GM19463 (cell line): ENCODE results near the gene KIAA0319L.
"Not testable (repeated sequence)": the region's sequence is repeated elsewhere in the genome, so short reads cannot be mapped to it uniquely, and the experiment has no call there.

Experiments
- ATAC-seq: cut with Tn5 transposase; IDR thresholded peaks from one replicate; pipeline ENCODE4 v1.9.1; 2021; ENCODE audit warnings: mild to moderate bottlenecking, moderate library complexity; ENCODE audit not compliant: unreplicated experiment

Gene KIAA0319L

DNA sequence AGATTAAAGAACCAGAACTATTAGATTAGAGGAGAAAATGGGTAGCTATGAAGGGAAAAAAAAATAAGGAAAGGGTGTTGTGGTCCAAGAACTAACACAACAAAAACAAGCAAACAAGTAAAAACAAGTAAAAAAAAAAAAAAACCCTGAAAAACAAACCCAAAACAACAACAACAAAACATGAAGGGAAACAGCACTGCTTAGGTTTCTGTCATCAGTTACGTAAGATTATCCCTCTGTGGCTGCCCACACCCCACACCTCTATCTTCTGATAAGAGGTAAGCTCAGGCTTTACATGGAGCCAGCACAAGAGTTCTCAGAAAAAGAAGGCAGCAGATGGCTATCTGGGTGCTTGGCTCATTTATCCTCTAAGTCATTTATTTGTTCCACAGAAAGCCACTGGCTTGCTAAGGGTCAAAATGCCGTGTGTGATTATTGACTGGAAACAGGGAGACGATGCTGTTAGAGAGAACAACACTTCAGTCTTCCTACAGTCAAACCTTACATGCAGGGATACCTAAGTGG is 57.5 kb downstream of the KIAA0319L start:
- no peak for ATAC-seq

GRCh38 chr1:35499231-35499630 is 58.0 kb downstream of the KIAA0319L start:
- no peak for ATAC-seq

DNA sequence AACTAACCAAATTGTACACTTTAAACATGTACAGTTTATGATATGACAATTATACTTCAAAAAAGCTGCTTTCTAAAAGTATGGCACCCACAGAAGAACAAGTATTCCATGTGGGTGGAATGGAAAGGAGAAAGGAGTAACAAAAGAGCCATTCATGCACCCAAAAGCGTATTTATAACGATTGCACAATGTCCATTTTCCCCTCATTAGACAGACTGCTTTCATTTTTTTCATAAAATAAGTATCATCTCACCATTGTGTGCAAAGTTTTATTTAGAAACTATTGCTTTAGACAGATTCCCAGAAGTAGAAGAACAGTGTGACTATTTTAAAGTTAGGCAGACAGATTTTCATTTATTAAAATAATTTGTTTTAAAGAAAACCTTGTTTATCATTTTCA is 59.6 kb downstream of the KIAA0319L start:
- no peak for ATAC-seq

DNA sequence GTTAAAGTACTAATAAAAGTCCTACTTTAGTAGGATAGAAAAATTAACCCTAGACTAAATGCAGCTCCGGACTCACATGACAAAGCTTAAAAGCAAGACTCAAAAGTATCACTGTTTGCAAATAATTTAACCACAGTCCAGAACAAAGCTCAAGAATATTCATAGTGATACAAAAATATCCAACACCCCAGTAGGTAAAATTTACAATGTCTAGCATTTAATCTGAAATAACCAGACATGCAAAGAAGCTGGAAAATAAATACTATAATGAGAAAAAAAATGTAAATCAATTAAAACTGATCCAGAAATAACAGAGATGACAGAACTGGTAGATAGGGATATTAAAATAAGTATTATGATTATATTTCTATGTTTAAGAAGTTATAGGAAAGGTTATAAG is 67.0 kb downstream of the KIAA0319L start:
- ATAC-seq: no peak

GRCh38 chr1:35488336-35488735 is 68.9 kb downstream of the KIAA0319L start:
- ATAC-seq: no peak

DNA sequence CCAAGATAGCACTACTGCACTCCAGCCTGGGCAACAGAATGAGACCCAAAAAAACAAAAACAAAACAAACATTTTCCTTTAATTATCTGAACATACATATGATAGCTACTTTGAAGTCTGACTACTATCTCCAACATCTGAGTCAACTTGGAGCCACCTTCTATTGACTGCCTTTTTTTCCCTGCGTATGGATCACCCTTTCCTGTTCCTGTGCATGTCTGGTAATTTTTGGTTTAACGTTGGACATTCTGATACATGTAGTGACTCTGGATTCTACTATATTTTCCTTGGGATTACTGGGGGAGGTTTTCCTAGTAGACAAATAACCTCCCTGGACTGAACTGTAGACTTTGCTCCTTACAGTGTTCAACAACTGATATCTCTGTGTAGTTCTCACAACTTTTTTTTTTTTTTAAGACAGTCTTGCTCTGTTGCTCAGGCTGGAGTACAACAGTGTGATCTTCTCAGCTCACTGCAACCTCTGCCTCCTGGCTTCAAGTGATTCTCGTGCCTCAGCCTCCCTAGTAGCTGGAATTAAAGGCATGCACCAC is 70.3 kb downstream of the KIAA0319L start:
- no peak for ATAC-seq

DNA sequence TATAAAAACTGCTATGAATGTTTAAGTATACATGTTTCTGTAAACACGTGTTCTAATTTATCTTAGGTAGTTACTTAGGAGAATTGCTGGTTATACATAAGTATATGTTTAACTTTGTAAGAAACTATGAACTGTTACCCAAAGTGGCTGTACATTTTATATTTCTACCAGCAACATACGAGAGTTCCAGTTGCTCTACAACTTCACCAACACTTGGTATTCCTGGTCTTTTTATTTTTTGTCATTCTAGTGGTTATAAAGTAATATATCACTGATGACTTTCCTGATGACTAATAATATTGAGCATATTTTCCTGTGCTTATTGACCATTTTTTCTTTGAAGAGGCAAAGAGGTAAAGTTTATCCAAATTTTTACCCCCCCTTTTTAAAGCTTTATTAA is 76.0 kb downstream of the KIAA0319L start:
- ATAC-seq: no peak

DNA sequence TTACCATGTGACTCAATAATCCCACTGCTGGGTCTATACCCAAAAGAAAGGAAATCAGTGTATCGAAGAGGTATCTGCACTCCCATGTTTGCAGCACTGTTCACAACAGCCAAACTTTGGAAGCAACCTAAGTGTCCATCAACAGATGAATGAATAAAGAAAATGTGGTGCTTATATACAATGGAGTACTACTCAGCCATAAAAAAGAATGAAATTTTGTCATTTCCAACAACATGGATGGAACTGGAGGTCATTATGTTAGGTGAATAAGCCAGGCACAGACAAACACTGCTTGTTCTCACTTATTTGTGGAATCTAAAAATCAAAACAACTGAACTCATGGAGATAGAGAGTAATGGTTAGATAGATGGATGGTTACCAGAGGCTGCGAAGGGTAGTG is 79.3 kb downstream of the KIAA0319L start:
- no peak for ATAC-seq

- no peak for ATAC-seq
Observed at GRCh38 chr1:35475856-35476674, 81.1 kb downstream of the KIAA0319L start.

GRCh38 chr1:35475356-35475755 is 81.8 kb downstream of the KIAA0319L start:
- ATAC-seq: no peak

DNA sequence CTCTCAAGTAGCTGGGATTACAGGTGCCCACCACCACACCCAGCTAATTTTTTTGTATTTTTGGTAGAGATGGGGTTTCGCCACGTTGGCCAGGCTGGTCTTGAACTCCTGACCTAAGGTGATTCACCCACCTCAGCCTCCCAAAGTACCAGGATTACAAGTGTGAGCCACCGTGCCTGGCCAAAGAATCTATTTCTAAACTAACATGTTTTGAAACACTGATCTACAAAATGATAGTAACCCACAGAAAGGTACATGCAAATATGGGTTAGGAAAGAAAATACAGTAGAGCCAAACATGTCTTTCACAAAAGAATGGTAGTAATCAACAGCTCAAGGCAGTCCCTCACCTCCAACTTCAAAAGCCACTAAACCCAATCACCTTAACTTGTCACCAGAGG is 84.0 kb downstream of the KIAA0319L start:
- not testable (repeated sequence) for ATAC-seq

DNA sequence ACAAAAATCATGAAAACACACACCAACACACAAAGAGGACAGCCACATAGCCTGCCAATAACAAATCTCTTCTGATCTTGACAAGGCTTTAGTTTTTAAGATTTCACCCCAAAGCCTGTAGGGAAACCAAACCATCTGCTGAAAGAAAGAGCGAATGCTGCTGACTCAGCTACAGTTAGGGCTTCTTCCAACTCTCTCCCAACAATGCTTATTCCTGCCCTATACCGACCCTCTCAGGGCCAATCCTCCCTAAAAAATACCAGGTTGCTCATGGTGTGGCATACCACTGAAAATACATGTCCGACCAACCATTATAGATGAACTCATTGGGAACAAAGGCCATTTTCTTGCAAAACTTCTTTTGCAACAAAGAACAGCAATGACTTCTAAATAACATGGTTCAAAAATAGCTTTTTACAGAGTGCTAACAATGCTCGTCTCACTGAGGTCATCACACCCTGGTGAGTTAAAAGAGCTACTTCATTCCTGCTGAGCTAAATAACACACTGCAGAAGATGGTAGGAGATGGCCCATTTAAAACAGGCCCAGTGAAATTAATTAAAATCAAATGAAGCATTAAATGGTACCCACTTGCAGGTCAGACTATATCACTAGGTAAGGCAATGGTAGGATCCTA is 86.1 kb downstream of the KIAA0319L start:
- no peak for ATAC-seq

DNA sequence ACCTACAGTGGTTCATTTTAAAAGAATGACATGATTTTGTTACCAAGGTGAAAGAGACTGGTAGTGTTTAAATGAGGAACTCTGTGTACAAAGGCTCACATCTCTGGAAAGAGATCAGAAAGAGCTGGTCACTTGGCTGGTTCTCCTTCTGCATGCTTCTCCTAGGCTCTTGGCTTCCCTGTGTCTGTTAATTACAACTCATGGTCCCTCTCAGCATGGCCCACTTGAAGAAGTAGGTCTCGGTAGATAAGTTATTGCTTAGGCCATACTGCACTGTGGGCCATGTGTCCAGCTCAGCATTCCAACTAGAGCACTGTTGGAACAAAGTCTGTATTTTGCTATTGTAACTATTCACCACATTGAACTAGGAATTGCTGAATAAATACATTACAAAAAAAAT is 91.1 kb downstream of the KIAA0319L start:
- ATAC-seq: no peak

DNA sequence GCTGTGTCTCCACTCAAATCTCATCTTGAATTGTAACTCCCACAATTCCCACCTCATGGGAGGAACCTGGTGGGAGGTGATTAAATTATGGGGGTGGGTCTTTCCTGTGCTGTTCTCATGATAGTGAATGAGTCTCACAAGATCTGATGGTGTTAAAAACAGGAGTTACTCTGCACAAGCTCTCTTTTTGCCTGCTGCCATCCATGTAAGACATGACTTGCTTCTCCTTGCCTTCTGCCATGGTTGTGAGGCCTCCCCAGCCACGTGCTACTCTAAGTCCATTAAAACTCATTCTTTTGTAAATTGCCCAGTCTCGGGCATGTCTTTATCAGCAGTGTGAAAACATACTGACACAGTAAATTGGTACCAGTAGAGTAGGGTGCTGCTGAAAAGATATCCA is 93.5 kb downstream of the KIAA0319L start:
- ATAC-seq: not testable (repeated sequence)

DNA sequence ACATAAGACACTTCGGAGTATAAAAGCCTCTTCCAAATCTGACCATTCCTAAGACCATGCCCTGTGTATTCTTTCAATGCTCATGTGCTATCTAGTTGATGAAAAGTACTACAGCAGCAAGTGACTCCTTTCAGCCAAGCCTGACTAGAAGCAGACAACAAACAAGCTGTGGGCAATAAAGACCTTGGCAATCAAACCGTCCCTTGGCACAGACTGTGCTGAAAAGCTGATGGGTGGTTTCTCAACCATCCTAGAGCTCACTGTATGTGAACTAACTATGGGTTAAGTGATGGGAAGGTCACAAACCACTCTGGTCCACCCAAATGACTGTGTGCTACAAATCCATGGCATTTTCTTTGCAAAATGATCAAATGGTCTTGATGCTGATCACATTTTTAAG is 94.0 kb downstream of the KIAA0319L start:
- ATAC-seq: no peak

- ATAC-seq: no peak
Observed at GRCh38 chr1:35461966-35462651, 95.1 kb downstream of the KIAA0319L start.

GRCh38 chr1:35460796-35461195 is 96.4 kb downstream of the KIAA0319L start:
- no peak for ATAC-seq

- ATAC-seq: no peak
Observed at GRCh38 chr1:35454616-35455015, 102.6 kb downstream of the KIAA0319L start.

DNA sequence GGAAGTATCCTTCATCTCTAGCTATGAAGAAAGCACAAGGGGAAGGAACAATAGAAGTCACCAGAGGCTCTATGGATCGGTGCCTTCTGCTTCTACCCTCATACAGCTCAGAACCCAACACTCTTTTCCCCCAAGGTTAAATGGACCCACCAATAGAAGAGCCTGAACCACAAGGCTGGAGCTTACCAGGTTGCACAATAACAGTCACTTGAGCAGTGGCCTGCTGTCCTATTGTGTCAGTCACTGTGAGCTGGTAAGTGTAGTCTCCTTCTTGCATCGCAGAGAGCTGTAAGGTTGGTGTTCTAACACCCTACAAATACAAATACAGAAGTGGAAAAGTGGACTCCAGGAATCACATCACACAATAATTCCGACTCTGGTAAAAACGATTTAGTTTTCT is 103.0 kb downstream of the KIAA0319L start:
- no peak for ATAC-seq

DNA sequence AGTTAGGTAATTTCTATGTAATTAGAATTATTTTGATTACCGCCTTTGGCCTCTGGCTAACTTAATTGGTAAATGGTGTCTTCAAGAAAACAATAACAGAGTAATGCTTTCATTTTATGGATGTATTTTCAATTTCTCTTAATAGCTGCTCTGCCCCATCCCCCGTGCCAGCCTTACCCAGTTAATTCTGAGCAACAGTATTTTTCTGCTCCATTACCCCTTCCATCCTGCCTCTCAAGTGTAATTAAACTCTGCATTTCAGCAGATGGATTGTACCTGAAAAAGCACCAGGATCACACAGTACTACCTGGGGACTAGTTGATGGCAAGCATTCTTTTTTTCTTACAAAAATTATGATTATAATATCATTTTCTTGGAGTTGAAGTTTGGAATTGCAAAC is 104.2 kb downstream of the KIAA0319L start:
- ATAC-seq: no peak

GRCh38 chr1:35452106-35452774 is 105.0 kb downstream of the KIAA0319L start:
- ATAC-seq: no peak
